GM20000 (cell line): ENCODE data around the gene NOTUM.

ENCODE experiments used
- DNase-seq: peaks from one replicate; pipeline ENCODE4 v3.0.0; 2012; ENCODE audit warnings: low spot score
- CTCF ChIP-seq: IDR thresholded peaks from 2 replicates; pipeline ENCODE4 v1.5.1; 2012; ENCODE audit warnings: mild to moderate bottlenecking, control low read depth; ENCODE audit errors: extremely low read depth, missing control alignments

Gene NOTUM

DNA sequence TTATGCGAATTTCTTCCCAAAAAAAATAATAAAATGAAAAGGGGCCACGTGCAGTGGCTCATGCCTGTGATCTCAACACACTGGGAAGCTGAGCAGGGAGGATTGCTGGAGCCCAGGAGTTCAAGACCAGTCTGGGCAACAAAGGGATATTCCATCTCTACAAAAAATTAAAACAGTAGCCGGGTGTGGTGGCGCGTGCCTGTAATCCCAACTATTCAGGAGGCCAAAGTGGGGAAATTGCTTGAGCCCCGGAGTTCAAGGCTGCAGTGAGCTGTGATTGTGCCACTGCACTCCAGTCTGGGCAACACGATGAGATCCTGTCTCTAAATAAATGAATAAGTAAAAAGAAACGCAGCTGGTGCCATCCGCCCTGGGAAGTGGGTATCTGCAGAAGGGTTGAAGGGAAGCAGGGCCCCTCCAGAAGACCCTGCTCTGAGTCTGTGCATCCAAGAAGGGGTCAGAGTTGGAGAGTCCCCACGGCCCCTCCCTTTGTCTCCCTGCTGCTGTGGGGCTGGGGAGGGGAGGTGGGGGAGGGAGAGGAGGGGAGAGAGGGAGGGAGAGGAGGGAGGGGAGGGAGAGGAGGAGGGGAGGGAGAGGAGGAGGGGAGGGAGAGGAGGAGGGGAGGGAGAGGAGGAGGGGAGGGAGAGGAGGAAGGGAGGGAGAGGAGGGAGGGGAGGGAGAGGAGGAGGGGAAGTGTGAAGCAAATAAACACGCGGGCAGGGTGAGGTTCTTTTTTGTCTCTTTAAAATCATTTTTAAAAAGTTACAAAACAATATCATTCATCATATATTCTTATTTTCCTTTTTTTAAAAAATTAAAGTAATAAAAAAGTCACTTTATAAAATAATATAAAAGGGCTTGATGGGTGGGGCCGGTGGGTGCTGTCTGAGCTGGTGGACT, 9.0 kb downstream of the NOTUM start:
- DNase-seq: no peak
- no peak for TF ChIP-seq CTCF

DNA sequence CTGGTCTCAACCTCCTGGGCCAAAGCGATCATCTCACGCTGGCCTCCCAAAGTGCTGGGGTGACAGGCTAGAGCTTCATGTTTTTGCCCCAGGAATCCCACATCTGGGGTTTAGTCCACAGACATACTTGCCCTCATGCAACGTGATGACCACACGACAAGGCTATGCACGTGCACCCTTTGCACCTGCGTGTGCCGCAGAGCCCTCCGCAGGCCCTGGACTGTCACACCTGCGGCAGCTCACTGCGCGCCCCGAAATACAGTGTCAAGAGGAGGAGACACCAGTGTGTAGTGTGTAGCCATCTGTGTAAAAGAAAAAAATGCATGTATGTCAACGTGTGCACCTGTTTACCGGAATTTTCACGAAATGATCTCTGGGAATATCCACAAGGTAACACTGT, 10.5 kb downstream of the NOTUM start:
- no peak for TF ChIP-seq CTCF
- DNase-seq: no peak

GRCh38 chr17:81948635-81949378, 12.2 kb downstream of the NOTUM start:
- DNase-seq: no peak
- TF ChIP-seq CTCF: no peak

DNA sequence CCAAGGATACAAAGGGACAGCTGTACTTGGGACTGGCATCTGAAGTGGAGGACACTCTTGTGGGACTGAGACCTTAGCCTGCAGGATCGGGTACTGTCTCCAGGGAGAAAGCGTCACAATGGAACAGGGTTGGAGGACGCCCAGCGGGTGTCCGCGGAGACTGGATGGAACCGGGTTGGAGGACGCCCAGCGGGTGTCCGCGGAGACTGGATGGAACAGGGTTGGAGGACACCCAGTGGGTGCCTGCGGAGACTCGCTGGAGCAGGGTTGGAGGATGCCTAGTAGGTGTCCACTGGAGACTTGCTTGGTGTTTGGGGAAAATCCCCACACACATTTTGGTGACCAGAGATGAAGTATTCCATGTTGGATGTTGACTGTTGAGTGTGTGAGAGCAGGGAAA, 13.8 kb downstream of the NOTUM start, which contains the start of gene MYADML2:
MYADML2 (minus strand) TSS at position 45 of the 400 bp plus-strand sequence. CDS start 5,492 bp downstream, outside the sequence.
- no peak for TF ChIP-seq CTCF
- no peak for DNase-seq

- no peak for TF ChIP-seq CTCF
- no peak for DNase-seq
Measured at GRCh38 chr17:81944858-81945257, 16.1 kb downstream of the NOTUM start.

DNA sequence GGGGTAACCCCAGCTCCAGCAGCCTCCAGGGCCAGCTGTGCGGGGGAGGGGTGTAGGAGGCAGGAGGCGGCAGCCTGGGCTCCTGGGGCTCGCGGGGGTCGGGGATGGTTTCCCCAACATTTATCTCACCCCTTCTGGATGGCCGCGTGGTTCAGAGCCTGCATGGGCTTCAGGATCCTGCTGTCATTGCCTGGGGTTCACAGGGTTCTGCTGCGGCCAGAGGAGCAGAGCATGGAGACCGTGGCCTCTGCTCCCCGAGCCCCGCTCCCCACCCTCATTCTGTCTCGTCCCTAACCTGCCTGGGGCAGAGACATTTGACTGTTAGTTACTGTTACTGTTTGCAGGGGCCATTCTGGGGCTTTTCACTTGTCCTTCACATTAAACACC, 18.8 kb downstream of the NOTUM start:
- TF ChIP-seq CTCF: no peak
- no peak for DNase-seq
